ENCODE measurements around the gene ATXN10.

- TF ChIP-seq REST (IDR thresholded peaks at IDR 0.05; ENCODE audit: insufficient read depth in 1 of 2, low read depth in 2 of 2, low read length in 2 of 2) = no peak
- no peak for TF ChIP-seq SIN3A (IDR thresholded peaks at IDR 0.05; ENCODE audit: borderline replicate concordance, insufficient read depth, low read length)
- no peak for TF ChIP-seq TAF1 (IDR thresholded peaks at IDR 0.05; ENCODE audit: borderline replicate concordance, insufficient read depth, low read length)
- TF ChIP-seq POLR2AphosphoS5 (IDR thresholded peaks at IDR 0.05; ENCODE audit: low read depth, low read length) = no peak
Observed at GRCh38 chr22:45769569-45770210, 98.1 kb downstream of the ATXN10 start.

All from PFSK-1 (cell line).